Psoas muscle (tissue), 8 donors: Measurements from ENCODE around the gene PARVG. TPM values are rescaled to one million over a fixed set of nuclear protein-coding genes. Genes with fewer than 3 reads are reported as not detected.

ENCODE experiments used
- ATAC-seq, 4 donors: fragments of 200-7000 bp; cut with Tn5 transposase; one replicate each; pipeline ENCODE4 v1.9.1; 2020; ENCODE audit warnings: moderate library complexity in 3 of 4, mild to moderate bottlenecking in 2 of 4
- DNase-seq, 2 donors: peaks; one replicate each; pipeline ENCODE4 v3.0.0-alpha.2; 2020
- H3K27ac ChIP-seq: fragments of 200-600 bp; one replicate; pipeline ENCODE4 v1.8.0; 2022
- H3K27me3 ChIP-seq, 3 donors: fragments of 200-600 bp in 1 of 3; one replicate each; pipeline versions ENCODE4 v1.6.1 to v1.8.0; 2013 to 2022; ENCODE audit warnings: low read length in 2 of 3, mild to moderate bottlenecking in 2 of 3, moderate library complexity in 1 of 3; ENCODE audit not compliant: insufficient read depth in 3 of 3
- H3K36me3 ChIP-seq, 2 donors: fragments of 200-600 bp in 1 of 2; one replicate each; pipeline versions ENCODE4 v1.6.1 to v1.8.0; 2013 to 2022; ENCODE audit warnings: low read depth in 1 of 2, mild to moderate bottlenecking in 1 of 2, moderate library complexity in 1 of 2; ENCODE audit not compliant: insufficient read depth in 1 of 2
- H3K4me1 ChIP-seq: fragments of 200-600 bp; one replicate; pipeline ENCODE4 v1.8.0; 2022
- H3K4me3 ChIP-seq: fragments of 200-600 bp; one replicate; pipeline ENCODE4 v1.8.0; 2022; ENCODE audit warnings: mild to moderate bottlenecking
- H3K9me3 ChIP-seq: fragments of 200-600 bp; one replicate; pipeline ENCODE4 v1.8.0; 2022
- CTCF ChIP-seq: fragments of 200-600 bp; IDR thresholded peaks from one replicate; pipeline ENCODE4 v1.8.0; 2022; ENCODE audit warnings: antibody characterized with exemption
- WGBS, 3 donors: extraction: QIAGEN DNeasy Blood & Tissue Kit; methylation state at CpG; one replicate each; pipeline versions ENCODE4 v1.1.6 to v1.1.7; 2013; 5-methylcytosine and 5-hydroxymethylcytosine counted together
- intact Hi-C, 2 donors: fragments of 100-400 bp; cut with DNase I; formaldehyde crosslinking; loops; one replicate each; pipeline versions ENCODE4 v1.11.0 to v1.14.2; 2022
- polyA plus RNA-seq, 3 donors: library from polyadenylated mRNA; stranded (reverse); fragments of 200-250 nt; gene quantifications; one replicate each; pipeline ENCODE4 v1.2.3, GENCODE V29; 2013
- total RNA-seq, 4 donors: library from RNA; stranded (reverse); fragmentation: NEBNext Ultra II Directional in 2 of 4; extraction: Animal tissue kit (Norgen Biotek cat#: 25700) in 2 of 4; gene quantifications; one replicate each; pipeline versions ENCODE4 v1.2.1 to v1.2.4, GENCODE V29; 2021 to 2023
- donor health status: healthy with polysubstance abuse.
- donor health status: DM: no; HTN: no; CAD: no; lungs with moderate emphysema.
- donor health status: Bipolar disorder and iron deficiency.
- donor health status: healthy.
- donor health status: DM: yes; HTN: yes; CAD: no.
- donor health status: DM: no; HTN: no; CAD: no.
- donor health status: DM: no; HTN: no; CAD: no.
- donor health status: DM: yes; HTN: yes; CAD: no.

Gene PARVG
- total and polyA plus RNA-seq, 7 donors: 0.77 to 3.2 (median 1.5) TPM

GRCh38 chr22:44196241-44196640 is 15.5 kb downstream of the PARVG start:
- DNase-seq (no peak), ATAC-seq (no peak)
- no peak for TF ChIP-seq CTCF
- intact Hi-C loops: no loop called here
- no peak overlapping the region for H3K4me3 ChIP-seq
- no peaks in the 10 kb centered on the region for H3K36me3 ChIP-seq
- peaks cover 0 to 11% (median 7%) of the 10 kb centered on the region in 3 donors for H3K27me3 ChIP-seq
- no peaks in the 10 kb centered on the region for H3K9me3 ChIP-seq
- WGBS, 3 donors: 53 to 70% (median 68%) methylated on average over 9 of the region's 9 CpGs
- H3K4me1 ChIP-seq: no peaks in the 10 kb centered on the region
- H3K27ac ChIP-seq: no peak overlapping the region

- WGBS, 3 donors: 62 to 75% (median 70%) methylated on average over 10 of the region's 10 CpGs
- TF ChIP-seq CTCF: no peak
- ATAC-seq (no peak), DNase-seq (no peak)
- no peaks in the 10 kb centered on the region for H3K36me3 ChIP-seq
- intact Hi-C loops: no loop called here
- no peak overlapping the region for H3K4me3 ChIP-seq
- H3K27ac ChIP-seq: no peak overlapping the region
- H3K27me3 ChIP-seq: peaks cover 0 to 12% (median 6%) of the 10 kb centered on the region in 3 donors
- H3K4me1 ChIP-seq: no peaks in the 10 kb centered on the region
- H3K9me3 ChIP-seq: no peaks in the 10 kb centered on the region
These were observed 16.0 kb downstream of the PARVG start for GRCh38 chr22:44196731-44197131.

GRCh38 chr22:44197271-44197670 is 16.5 kb downstream of the PARVG start:
- Histone ChIP-seq H3K27ac (no peak overlapping the region), H3K36me3 (no peaks in the 10 kb centered on the region), H3K27me3 (peaks cover 0 to 17% (median 5%) of the 10 kb centered on the region in 3 donors), H3K4me1 (no peaks in the 10 kb centered on the region), H3K4me3 (no peak overlapping the region), H3K9me3 (no peaks in the 10 kb centered on the region)
- intact Hi-C loops: no loop called here
- no peak for DNase-seq
- no peak for TF ChIP-seq CTCF
- 81 to 88% (median 82%) methylated on average over 2 of the region's 2 CpGs for WGBS, 3 donors
- ATAC-seq: no peak

- ATAC-seq: no peak
- Histone ChIP-seq H3K4me1 (no peaks in the 10 kb centered on the region), H3K27me3 (peaks cover 0 to 20% (median 3%) of the 10 kb centered on the region in 3 donors), H3K27ac (no peak overlapping the region), H3K9me3 (no peaks in the 10 kb centered on the region), H3K36me3 (no peaks in the 10 kb centered on the region), H3K4me3 (no peak overlapping the region)
- intact Hi-C loops: no loop called here
- no peak for DNase-seq
- WGBS, 3 donors: 66 to 89% (median 81%) methylated on average over 2 of the region's 2 CpGs
- TF ChIP-seq CTCF: no peak
These were observed 18.4 kb downstream of the PARVG start for GRCh38 chr22:44199164-44199563.

- no peaks in the 10 kb centered on the region for H3K9me3 ChIP-seq
- intact Hi-C loops: loop anchor here in 1 of 2 donors (5.0 kb wide), 1 partner anchor 48 kb away; no protein-coding TSS in a partner anchor
- no peak overlapping the region for H3K27ac ChIP-seq
- TF ChIP-seq CTCF: no peak
- no peak for ATAC-seq
- H3K4me3 ChIP-seq: no peak overlapping the region
- DNase-seq: no peak
- 75 to 96% (median 87%) methylated on average over 2 to 5 of the region's 5 CpGs for WGBS, 3 donors
- peaks cover 0 to 20% (median 3%) of the 10 kb centered on the region in 3 donors for H3K27me3 ChIP-seq
- no peaks in the 10 kb centered on the region for H3K36me3 ChIP-seq
- H3K4me1 ChIP-seq: no peaks in the 10 kb centered on the region
These were observed 19.1 kb downstream of the PARVG start for GRCh38 chr22:44199866-44200265.
